Stimulated activated CD8-positive, alpha-beta memory T cell treated with anti-CD3 and anti-CD28 coated beads, Interleukin-15, amount 100 ng/mL, for 4 hours (primary cell): ENCODE results near the gene CCDC186.
A peak's percentile ranks its signal among the peaks of the same experiment; 100 is the strongest.

Experiments used
- DNase-seq, 2 donors: peaks; one replicate each; pipeline ENCODE4 v3.0.0-alpha.2; 2020; ENCODE audit warnings: low read depth in 2 of 2

CCDC186 gene

GRCh38 chr10:114173921-114174694 lies at the start of gene CCDC186:
CCDC186 (minus strand) TSS chr10:114174203; CDS start chr10:114163268, 10,935 bp downstream.
- peak; percentile 96 to 98 for DNase-seq

GRCh38 chr10:114223066-114223465 lies 49.1 kb upstream of the CCDC186 start:
- DNase-seq = no peak

- DNase-seq = no peak
Observed at GRCh38 chr10:114221235-114221634, 47.2 kb upstream of the CCDC186 start.

GRCh38 chr10:114220281-114220680 lies 46.3 kb upstream of the CCDC186 start:
- no peak for DNase-seq

- no peak for DNase-seq
Observed at GRCh38 chr10:114215033-114215432, 41.0 kb upstream of the CCDC186 start.

- DNase-seq = no peak
Observed at GRCh38 chr10:114212153-114212552, 38.1 kb upstream of the CCDC186 start.

- no peak for DNase-seq
Observed at GRCh38 chr10:114208351-114208750, 34.3 kb upstream of the CCDC186 start.

- DNase-seq = no peak
Observed at GRCh38 chr10:114207349-114207748, 33.3 kb upstream of the CCDC186 start.

- DNase-seq = no peak
Observed at GRCh38 chr10:114206902-114207301, 32.9 kb upstream of the CCDC186 start.

- DNase-seq = no peak
Observed at GRCh38 chr10:114202812-114203211, 28.8 kb upstream of the CCDC186 start.

- DNase-seq = no peak
Observed at GRCh38 chr10:114199239-114199638, 25.2 kb upstream of the CCDC186 start.

GRCh38 chr10:114195079-114195478 lies 21.1 kb upstream of the CCDC186 start:
- DNase-seq = no peak

- no peak for DNase-seq
Observed at GRCh38 chr10:114189700-114190099, 15.7 kb upstream of the CCDC186 start.

- DNase-seq = no peak
Observed at GRCh38 chr10:114188900-114189299, 14.9 kb upstream of the CCDC186 start.

GRCh38 chr10:114188001-114188400 lies 14.0 kb upstream of the CCDC186 start:
- no peak for DNase-seq

GRCh38 chr10:114184276-114184675 lies 10.3 kb upstream of the CCDC186 start:
- DNase-seq = no peak

- DNase-seq = no peak
Observed at GRCh38 chr10:114183563-114183962, 9.6 kb upstream of the CCDC186 start.

- no peak for DNase-seq
Observed at GRCh38 chr10:114181971-114182370, 8.0 kb upstream of the CCDC186 start.

GRCh38 chr10:114180937-114181336 lies 6.9 kb upstream of the CCDC186 start:
- DNase-seq = no peak

GRCh38 chr10:114179747-114180146 lies 5.7 kb upstream of the CCDC186 start:
- no peak for DNase-seq

- no peak for DNase-seq
Observed at GRCh38 chr10:114179148-114179547, 5.1 kb upstream of the CCDC186 start, which contains the start of gene TDRD1. TDRD1 (plus strand) TSS chr10:114179353; CDS start chr10:114187832, 8,479 bp downstream.

GRCh38 chr10:114176511-114176910 lies 2.5 kb upstream of the CCDC186 start:
- DNase-seq = no peak

GRCh38 chr10:114175667-114176066 lies 1.7 kb upstream of the CCDC186 start:
- DNase-seq = no peak
